K562 (cell line): Measurements from ENCODE around the gene CLCF1.

Experiments used
- ESRRA ChIP-seq: fragments of 450-650 bp; IDR thresholded peaks from 2 replicates; pipeline ENCODE4 v1.6.1; 2014; ENCODE audit warnings: low read depth, mild to moderate bottlenecking, moderate library complexity, borderline replicate concordance
- FOS ChIP-seq: IDR thresholded peaks from 3 replicates; pipeline ENCODE4 v1.6.1; 2011; ENCODE audit not compliant: insufficient read length; ENCODE audit errors: extremely low read depth
- GATA2 ChIP-seq: sonication (generic); formaldehyde crosslinking; IDR thresholded peaks from 2 replicates; pipeline ENCODE4 v1.4.0; 2020; ENCODE audit warnings: mild to moderate bottlenecking, missing genetic modification reagents
- POLR2AphosphoS2 ChIP-seq: IDR thresholded peaks from 2 replicates; pipeline ENCODE4 v1.6.1; 2012; ENCODE audit warnings: low read length, improper control_type of control experiment
- TF ChIP-seq, protein P1 (sequence below): fragments of 450-650 bp; IDR thresholded peaks from 2 replicates; pipeline ENCODE4 v1.6.1; 2017; ENCODE audit warnings: antibody characterized with exemption, mild to moderate bottlenecking

DNA sequence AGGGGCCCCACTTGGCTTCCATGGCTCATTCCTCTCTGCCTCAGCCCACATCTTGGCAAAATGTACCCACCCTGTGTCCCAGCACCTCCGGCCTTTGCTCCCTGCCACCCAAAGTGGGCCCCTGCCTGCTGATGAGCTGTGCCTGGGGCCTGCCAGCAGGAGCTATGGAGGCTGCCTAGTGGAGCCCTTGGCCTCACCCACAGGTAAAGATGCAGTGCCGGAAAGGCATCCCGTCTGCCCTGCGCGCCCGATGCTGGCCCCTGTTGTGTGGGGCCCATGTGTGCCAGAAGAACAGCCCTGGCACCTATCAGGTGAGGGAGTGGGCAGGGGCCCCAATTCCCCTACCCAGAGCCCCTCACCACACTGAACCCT lies 31.8 kb upstream of the CLCF1 start:
- no peak for TF ChIP-seq GATA2 (CRISPR knock-in tag)
- TF ChIP-seq, protein P1, sequence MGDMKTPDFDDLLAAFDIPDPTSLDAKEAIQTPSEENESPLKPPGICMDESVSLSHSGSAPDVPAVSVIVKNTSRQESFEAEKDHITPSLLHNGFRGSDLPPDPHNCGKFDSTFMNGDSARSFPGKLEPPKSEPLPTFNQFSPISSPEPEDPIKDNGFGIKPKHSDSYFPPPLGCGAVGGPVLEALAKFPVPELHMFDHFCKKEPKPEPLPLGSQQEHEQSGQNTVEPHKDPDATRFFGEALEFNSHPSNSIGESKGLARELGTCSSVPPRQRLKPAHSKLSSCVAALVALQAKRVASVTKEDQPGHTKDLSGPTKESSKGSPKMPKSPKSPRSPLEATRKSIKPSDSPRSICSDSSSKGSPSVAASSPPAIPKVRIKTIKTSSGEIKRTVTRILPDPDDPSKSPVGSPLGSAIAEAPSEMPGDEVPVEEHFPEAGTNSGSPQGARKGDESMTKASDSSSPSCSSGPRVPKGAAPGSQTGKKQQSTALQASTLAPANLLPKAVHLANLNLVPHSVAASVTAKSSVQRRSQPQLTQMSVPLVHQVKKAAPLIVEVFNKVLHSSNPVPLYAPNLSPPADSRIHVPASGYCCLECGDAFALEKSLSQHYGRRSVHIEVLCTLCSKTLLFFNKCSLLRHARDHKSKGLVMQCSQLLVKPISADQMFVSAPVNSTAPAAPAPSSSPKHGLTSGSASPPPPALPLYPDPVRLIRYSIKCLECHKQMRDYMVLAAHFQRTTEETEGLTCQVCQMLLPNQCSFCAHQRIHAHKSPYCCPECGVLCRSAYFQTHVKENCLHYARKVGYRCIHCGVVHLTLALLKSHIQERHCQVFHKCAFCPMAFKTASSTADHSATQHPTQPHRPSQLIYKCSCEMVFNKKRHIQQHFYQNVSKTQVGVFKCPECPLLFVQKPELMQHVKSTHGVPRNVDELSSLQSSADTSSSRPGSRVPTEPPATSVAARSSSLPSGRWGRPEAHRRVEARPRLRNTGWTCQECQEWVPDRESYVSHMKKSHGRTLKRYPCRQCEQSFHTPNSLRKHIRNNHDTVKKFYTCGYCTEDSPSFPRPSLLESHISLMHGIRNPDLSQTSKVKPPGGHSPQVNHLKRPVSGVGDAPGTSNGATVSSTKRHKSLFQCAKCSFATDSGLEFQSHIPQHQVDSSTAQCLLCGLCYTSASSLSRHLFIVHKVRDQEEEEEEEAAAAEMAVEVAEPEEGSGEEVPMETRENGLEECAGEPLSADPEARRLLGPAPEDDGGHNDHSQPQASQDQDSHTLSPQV, result no peak
- no peak for TF ChIP-seq ESRRA
- TF ChIP-seq POLR2AphosphoS2, result no peak
- no peak for TF ChIP-seq FOS
